ENCODE measurements around the gene CFAP65. TPM values are rescaled to one million over a fixed set of nuclear protein-coding genes. Genes with fewer than 3 reads are reported as not detected.

Gene CFAP65
- not detected for polyA plus RNA-seq (2012; ENCODE audit: low read depth, missing spikeins)

GRCh38 chr2:219041252-219041651 lies at the start of gene CFAP65:
TSS of gene CFAP65 (minus strand) at chr2:219041516. CDS start at chr2:219039048, 2,468 bp downstream.
- FAIRE-seq (no peak), DNase-seq (ENCODE audit: insufficient read length, low spot score) (no peak)
- TF ChIP-seq POLR2A (IDR thresholded peaks at IDR 0.05; ENCODE audit: low read depth, low read length) (no peak), POU2F2 (IDR thresholded peaks at IDR 0.05; ENCODE audit: low read depth, low read length) (no peak), POLR2AphosphoS5 (IDR thresholded peaks at IDR 0.05; ENCODE audit: low read depth, low read length) (no peak), PAX5 (IDR thresholded peaks at IDR 0.05; ENCODE audit: insufficient read depth, low read length, severe bottlenecking) (no peak), TAF1 (IDR thresholded peaks at IDR 0.05; ENCODE audit: low read depth, low read length) (no peak)

DNA sequence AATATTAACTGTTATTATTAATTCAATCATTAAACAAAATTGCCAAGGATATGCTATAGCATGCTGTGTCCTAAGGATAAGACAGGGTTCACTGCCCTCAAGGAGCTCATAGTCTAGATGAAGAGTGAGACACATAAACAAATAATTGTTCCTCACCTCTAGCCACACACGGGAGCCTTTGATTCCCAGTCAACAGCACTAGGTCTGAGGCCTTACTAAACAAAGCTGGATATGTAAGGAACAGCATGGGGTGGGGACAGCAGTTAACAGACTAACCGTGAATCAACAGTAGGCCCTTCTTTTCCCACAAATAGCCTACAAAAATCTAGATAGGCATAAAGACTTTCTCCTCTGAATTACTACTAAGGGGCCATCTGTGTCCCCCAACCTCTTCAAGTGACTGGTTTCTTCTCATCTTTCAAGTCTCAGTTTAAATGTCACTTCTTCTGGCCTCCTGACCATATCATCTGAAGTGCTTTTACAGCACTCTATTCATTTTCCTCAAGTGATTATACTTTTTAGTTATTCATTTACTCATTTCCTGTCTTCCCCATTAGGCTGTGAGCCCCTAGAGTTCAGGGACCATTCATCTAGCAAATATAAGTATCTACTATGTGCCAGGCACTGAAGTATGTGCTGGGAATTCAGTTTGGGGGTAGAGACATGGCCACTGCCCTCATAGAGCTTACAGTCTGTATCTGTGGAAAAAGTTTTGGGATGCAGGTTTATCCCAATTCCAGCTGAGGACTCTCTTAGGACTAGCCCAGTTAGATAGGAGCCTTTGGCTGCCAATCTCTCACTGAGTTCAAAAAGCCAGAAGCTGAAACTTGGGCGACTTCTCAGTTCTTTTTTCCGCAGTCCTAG lies 49.4 kb upstream of the CFAP65 start:
- TF ChIP-seq SPI1 (IDR thresholded peaks at IDR 0.05; ENCODE audit: low read depth, low read length) (no peak), POU2F2 (IDR thresholded peaks at IDR 0.05; ENCODE audit: low read depth, low read length) (no peak)
- no peak for DNase-seq (ENCODE audit: insufficient read length, low spot score)
- FAIRE-seq, result no peak

DNA sequence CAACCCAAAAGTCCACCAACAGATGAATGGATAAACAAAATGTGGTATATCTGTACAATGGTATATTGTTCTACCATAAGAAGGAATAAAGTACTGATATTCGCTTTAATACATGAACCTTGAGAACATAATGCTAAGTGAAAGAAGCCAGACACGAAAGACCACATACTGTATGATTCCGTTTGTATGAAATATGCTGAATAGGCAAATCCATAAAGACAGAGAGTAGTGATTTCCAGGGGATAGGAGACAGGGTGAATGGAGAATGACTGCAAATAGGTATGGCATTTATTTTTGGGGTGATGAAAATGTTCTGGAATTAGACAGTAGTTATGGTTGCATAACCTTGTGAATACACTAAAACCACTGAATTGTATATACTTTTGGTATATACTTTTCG lies 48.0 kb upstream of the CFAP65 start:
- DNase-seq (ENCODE audit: insufficient read length, low spot score), result no peak
- no peak for FAIRE-seq
- no peak for TF ChIP-seq POLR2AphosphoS5 (IDR thresholded peaks at IDR 0.05; ENCODE audit: low read depth, low read length)
- no peak for TF ChIP-seq POLR2A (IDR thresholded peaks at IDR 0.05; ENCODE audit: low read depth, low read length)
- no peak for TF ChIP-seq PAX5 (IDR thresholded peaks at IDR 0.05; ENCODE audit: insufficient read depth, low read length, severe bottlenecking)
- no peak for TF ChIP-seq POU2F2 (IDR thresholded peaks at IDR 0.05; ENCODE audit: low read depth, low read length)
- TF ChIP-seq TAF1 (IDR thresholded peaks at IDR 0.05; ENCODE audit: low read depth, low read length), result no peak
- no peak for TF ChIP-seq SPI1 (IDR thresholded peaks at IDR 0.05; ENCODE audit: low read depth, low read length)

DNA sequence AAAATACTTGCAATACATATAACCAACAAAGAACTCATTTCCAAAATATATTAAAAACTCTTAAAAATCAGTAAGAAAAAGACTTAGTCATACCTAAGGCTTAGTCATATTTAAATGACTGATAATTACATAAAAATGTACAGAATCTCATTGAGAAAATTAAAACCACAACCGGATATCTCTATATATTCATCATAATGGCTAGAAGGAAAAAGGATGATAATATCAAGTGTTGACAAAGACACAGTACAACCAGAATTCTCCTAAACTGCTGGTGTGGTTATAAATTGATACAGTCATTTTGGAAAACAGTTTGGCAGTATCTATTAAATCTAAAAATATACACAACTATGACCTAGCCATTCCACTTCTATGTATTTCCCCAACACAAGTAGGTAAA lies 46.5 kb upstream of the CFAP65 start:
- FAIRE-seq, result no peak
- TF ChIP-seq SPI1 (IDR thresholded peaks at IDR 0.05; ENCODE audit: low read depth, low read length) (no peak), POU2F2 (IDR thresholded peaks at IDR 0.05; ENCODE audit: low read depth, low read length) (no peak), POLR2A (IDR thresholded peaks at IDR 0.05; ENCODE audit: low read depth, low read length) (no peak), PAX5 (IDR thresholded peaks at IDR 0.05; ENCODE audit: insufficient read depth, low read length, severe bottlenecking) (no peak), TAF1 (IDR thresholded peaks at IDR 0.05; ENCODE audit: low read depth, low read length) (no peak)
- DNase-seq (ENCODE audit: insufficient read length, low spot score), result no peak

- FAIRE-seq (no peak), DNase-seq (ENCODE audit: insufficient read length, low spot score) (no peak)
- TF ChIP-seq POU2F2 (IDR thresholded peaks at IDR 0.05; ENCODE audit: low read depth, low read length), result no peak
- no peak for TF ChIP-seq POLR2AphosphoS5 (IDR thresholded peaks at IDR 0.05; ENCODE audit: low read depth, low read length)
- TF ChIP-seq POLR2A (IDR thresholded peaks at IDR 0.05; ENCODE audit: low read depth, low read length), result no peak
- no peak for TF ChIP-seq TAF1 (IDR thresholded peaks at IDR 0.05; ENCODE audit: low read depth, low read length)
- TF ChIP-seq PAX5 (IDR thresholded peaks at IDR 0.05; ENCODE audit: insufficient read depth, low read length, severe bottlenecking), result no peak
- TF ChIP-seq SPI1 (IDR thresholded peaks at IDR 0.05; ENCODE audit: low read depth, low read length), result no peak
Measured at GRCh38 chr2:219087361-219087760, 46.0 kb upstream of the CFAP65 start.

GRCh38 chr2:219086196-219086595 lies 44.9 kb upstream of the CFAP65 start:
- FAIRE-seq, result no peak
- TF ChIP-seq SPI1 (IDR thresholded peaks at IDR 0.05; ENCODE audit: low read depth, low read length), result no peak
- TF ChIP-seq POLR2AphosphoS5 (IDR thresholded peaks at IDR 0.05; ENCODE audit: low read depth, low read length), result no peak
- no peak for TF ChIP-seq TAF1 (IDR thresholded peaks at IDR 0.05; ENCODE audit: low read depth, low read length)
- TF ChIP-seq POU2F2 (IDR thresholded peaks at IDR 0.05; ENCODE audit: low read depth, low read length), result no peak
- TF ChIP-seq PAX5 (IDR thresholded peaks at IDR 0.05; ENCODE audit: insufficient read depth, low read length, severe bottlenecking), result no peak
- TF ChIP-seq POLR2A (IDR thresholded peaks at IDR 0.05; ENCODE audit: low read depth, low read length), result no peak
- DNase-seq (ENCODE audit: insufficient read length, low spot score), result no peak

DNA sequence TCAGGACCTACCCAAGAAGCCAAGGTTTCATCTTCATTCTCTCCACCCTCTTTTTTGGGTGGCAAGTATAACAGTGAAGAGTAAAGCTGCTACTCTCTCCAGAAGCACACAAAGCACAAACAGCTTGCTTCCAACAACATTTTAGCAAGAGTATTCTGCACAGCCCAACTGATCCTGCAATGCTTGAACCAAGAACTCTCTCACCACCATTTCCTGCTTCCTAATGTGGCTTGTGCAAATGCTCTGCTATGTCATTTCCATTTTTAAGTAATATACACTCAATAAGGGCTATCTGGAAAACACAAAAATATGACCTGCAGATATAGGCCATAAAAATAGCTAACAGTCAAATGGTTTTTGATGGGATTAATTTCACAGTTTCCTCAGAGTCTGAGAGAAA lies 43.5 kb upstream of the CFAP65 start:
- FAIRE-seq, result peak; percentile 41
- TF ChIP-seq TAF1 (IDR thresholded peaks at IDR 0.05; ENCODE audit: low read depth, low read length) (no peak), POLR2A (IDR thresholded peaks at IDR 0.05; ENCODE audit: low read depth, low read length) (no peak), POLR2AphosphoS5 (IDR thresholded peaks at IDR 0.05; ENCODE audit: low read depth, low read length) (no peak), POU2F2 (IDR thresholded peaks at IDR 0.05; ENCODE audit: low read depth, low read length) (no peak), PAX5 (IDR thresholded peaks at IDR 0.05; ENCODE audit: insufficient read depth, low read length, severe bottlenecking) (no peak), SPI1 (IDR thresholded peaks at IDR 0.05; ENCODE audit: low read depth, low read length) (no peak)
- no peak for DNase-seq (ENCODE audit: insufficient read length, low spot score)

DNA sequence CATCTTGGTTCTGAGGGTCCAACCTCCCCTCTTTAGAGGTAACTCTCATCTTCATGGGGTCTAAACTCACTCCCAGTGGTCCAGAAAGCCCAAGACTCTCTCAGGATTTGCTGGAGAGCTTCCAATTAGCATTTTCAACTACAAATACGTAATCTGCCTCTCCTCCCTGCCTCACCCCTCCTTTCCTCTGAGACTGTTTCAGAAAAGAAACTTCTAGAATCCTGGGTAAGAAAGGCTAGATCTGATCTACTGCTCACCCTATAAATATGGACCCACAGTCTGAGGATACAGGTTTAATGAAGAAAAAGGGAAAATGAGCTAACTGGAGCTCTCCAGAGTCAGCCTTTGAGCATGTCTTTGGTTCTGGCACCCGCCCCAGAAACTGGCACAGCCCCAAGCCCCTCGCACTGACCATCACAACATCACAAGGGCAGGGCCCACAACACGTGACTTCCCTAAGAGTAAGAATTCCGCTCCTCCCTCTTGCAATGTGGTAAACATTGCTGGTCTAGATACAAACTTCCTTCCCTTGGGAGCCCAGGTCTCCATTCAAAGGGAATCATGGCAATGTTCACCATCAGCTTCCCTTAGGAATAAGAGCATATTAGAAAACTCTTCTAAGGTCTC lies 41.1 kb upstream of the CFAP65 start:
- DNase-seq (ENCODE audit: insufficient read length, low spot score) (no peak), FAIRE-seq (no peak)
- no peak for TF ChIP-seq POU2F2 (IDR thresholded peaks at IDR 0.05; ENCODE audit: low read depth, low read length)
- no peak for TF ChIP-seq POLR2A (IDR thresholded peaks at IDR 0.05; ENCODE audit: low read depth, low read length)
- no peak for TF ChIP-seq SPI1 (IDR thresholded peaks at IDR 0.05; ENCODE audit: low read depth, low read length)
- no peak for TF ChIP-seq POLR2AphosphoS5 (IDR thresholded peaks at IDR 0.05; ENCODE audit: low read depth, low read length)
- no peak for TF ChIP-seq PAX5 (IDR thresholded peaks at IDR 0.05; ENCODE audit: insufficient read depth, low read length, severe bottlenecking)
- no peak for TF ChIP-seq TAF1 (IDR thresholded peaks at IDR 0.05; ENCODE audit: low read depth, low read length)

- FAIRE-seq, result no peak
- no peak for DNase-seq (ENCODE audit: insufficient read length, low spot score)
- TF ChIP-seq PAX5 (IDR thresholded peaks at IDR 0.05; ENCODE audit: insufficient read depth, low read length, severe bottlenecking) (no peak), TAF1 (IDR thresholded peaks at IDR 0.05; ENCODE audit: low read depth, low read length) (no peak), POLR2A (IDR thresholded peaks at IDR 0.05; ENCODE audit: low read depth, low read length) (no peak), SPI1 (IDR thresholded peaks at IDR 0.05; ENCODE audit: low read depth, low read length) (no peak), POU2F2 (IDR thresholded peaks at IDR 0.05; ENCODE audit: low read depth, low read length) (no peak), POLR2AphosphoS5 (IDR thresholded peaks at IDR 0.05; ENCODE audit: low read depth, low read length) (no peak)
Measured at GRCh38 chr2:219081701-219082331, 40.5 kb upstream of the CFAP65 start.
